ENCODE measurements around the gene OLR1.
"Not testable (repeated sequence)": the region's sequence is repeated elsewhere in the genome, so short reads cannot be mapped to it uniquely, and the experiment has no call there.

Gene OLR1

DNA sequence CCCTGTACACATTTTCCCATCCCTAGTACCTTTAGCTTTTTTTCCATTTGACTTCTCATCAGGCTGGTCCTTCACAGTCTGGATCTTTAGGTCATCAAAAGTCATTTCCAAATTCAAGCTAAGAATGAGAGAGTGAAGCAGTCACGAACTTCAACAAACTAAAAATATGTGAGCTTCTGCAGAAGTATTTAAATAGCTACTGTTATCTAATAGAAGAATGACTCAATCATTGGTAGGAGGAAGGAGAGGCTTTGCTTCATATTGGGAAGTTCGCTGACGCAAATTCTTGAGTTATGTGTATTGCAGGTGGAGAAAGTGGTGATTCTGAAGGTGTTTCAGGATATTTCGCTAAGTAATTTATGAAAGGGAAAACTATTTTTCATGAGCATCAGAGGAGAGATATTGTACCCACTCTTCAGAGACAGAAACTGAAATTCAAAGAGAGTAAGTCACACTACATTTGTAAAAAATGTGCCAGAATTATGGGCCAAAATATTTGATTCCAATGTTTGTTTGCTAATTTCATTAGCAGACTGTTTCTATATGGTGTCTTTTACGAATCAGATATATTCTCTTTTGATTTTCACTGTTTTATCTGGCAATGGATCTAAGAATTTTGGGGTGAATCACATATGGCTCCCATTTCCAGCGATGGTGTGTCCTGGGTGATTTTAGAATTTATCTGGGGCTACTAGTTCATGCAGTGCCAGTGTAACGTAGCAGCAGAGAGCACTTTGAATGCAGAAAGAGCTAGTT lies at the start of gene OLR1:
OLR1 (minus strand) TSS at position 160 of the 756 bp plus-strand sequence; CDS start at position 105, 55 bp downstream.
- no peak for DNase-seq

GRCh38 chr12:10220398-10221077 lies 48.6 kb upstream of the OLR1 start:
- DNase-seq: no peak

DNA sequence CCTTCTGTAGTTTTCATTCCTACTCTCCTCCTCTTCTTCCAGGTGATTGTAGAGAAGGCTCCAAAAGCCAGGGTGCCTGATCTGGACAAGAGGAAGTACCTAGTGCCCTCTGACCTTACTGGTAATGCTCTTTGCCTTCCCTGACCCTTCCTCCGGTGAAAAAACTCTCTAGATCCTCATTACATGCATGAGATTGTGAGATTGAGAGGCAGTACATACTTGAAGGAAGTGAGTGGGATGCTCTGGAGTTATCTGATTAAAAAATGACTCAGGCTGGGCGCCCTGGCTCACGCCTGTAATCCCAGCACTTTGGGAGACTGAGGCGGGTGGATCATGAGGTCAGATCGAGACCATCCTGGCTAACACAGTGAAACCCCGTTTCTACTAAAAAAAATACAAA lies 46.1 kb upstream of the OLR1 start:
- DNase-seq: no peak

DNA sequence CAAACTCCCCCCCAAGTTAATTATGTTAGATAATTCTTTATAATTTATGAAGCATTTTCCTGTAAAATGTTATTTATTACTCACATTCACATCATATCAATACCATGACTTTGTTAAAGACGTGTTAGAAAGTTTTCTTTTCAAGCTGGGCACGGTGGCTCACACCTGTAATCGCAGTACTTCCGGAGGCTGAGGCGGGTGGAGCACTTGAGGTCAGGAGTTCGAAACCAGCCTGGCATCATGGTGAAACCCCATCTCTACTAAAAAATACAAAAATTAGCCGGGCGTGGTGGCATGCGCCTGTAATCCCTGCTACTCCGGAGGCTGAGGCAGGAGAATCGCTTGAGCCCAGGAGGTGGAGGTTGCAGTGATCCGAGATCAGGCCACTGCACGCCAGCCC lies 44.0 kb upstream of the OLR1 start:
- DNase-seq: not testable (repeated sequence)

- no peak for DNase-seq
Observed at GRCh38 chr12:10215436-10215835, 43.5 kb upstream of the OLR1 start.

DNA sequence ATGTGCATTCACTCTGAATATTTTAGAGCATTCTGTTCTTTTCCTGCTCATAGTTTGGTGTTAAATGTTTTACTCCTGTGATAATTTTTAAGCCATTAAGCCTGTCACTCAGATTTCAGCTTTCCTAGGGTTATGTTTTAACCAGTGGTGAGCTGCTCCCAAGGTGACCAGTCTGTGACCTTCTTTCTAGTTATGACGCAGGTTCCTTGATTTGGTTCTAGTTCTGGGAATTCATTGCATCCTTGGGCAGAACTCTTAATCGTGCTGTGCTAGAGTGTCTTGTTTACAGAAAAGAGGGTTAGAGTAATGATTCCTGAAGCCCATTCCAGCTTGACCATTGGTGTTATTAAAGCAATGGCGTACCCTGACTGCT lies 42.9 kb upstream of the OLR1 start:
- no peak for DNase-seq

- no peak for DNase-seq
Observed at GRCh38 chr12:10214136-10214894, 42.4 kb upstream of the OLR1 start.

DNA sequence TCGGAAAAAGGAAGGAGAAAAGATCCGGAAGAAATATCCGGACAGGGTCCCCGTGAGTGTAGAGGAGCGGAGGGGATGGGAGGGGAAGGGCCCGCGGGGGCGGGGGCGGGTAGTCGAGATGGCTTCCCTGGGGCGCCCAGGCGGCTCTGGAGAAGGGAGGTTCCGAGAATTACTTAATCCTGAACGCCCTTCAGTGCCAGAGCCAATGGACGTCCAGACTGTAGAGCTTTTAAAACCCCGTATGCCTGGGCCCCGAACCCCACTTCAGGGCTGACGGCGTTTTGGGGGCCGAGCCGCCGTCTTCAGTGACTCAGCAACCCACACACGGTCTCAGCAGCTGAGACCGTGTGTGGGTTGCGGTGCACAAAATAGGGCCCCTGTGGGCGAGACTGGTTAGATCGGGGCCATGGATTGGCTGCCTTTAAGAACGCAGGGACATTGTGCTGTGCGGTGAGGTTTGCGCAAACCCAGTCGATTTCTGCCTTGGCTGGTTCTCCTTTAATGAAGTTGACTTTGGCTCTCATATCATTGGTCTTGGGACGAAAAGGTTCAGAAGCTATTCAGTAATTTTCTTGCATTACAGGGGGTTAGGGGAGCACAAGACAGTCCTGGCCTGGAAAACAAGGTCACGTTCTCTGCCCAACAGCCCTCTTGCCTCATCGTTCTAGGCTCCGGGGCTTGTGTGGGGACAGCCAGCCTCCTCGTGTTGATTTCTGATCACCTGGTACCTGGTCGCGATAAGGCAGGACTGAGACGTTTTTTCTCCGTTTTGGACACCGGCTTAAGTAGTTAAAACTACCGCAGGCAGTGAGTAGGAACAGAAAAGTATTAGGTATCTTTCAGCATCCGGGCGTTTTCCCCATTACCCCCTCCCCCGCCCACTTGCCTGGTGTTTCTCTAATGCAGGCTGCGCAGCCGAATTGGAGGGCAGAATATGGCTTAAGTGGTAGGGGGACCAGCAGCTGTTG lies 41.5 kb upstream of the OLR1 start:
- peak; percentile 79 for DNase-seq

DNA sequence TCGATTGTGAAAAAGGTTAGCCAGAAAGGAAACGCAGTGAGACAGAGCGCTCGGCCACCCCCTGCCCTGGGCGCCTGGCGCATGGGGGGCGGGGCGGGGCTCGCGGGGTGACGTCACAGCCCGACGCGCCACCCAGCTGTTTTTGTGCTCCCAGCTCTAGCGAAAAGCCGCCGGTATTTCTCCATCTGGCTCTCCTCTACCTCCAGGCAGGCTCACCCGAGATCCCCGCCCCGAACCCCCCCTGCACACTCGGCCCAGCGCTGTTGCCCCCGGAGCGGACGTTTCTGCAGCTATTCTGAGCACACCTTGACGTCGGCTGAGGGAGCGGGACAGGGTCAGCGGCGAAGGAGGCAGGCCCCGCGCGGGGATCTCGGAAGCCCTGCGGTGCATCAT lies 40.8 kb upstream of the OLR1 start, which contains the start of gene GABARAPL1:
GABARAPL1 (plus strand) TSS at position 139 of the 393 bp plus-strand sequence; CDS start at position 392, 253 bp downstream.
- peak; percentile 89 for DNase-seq

DNA sequence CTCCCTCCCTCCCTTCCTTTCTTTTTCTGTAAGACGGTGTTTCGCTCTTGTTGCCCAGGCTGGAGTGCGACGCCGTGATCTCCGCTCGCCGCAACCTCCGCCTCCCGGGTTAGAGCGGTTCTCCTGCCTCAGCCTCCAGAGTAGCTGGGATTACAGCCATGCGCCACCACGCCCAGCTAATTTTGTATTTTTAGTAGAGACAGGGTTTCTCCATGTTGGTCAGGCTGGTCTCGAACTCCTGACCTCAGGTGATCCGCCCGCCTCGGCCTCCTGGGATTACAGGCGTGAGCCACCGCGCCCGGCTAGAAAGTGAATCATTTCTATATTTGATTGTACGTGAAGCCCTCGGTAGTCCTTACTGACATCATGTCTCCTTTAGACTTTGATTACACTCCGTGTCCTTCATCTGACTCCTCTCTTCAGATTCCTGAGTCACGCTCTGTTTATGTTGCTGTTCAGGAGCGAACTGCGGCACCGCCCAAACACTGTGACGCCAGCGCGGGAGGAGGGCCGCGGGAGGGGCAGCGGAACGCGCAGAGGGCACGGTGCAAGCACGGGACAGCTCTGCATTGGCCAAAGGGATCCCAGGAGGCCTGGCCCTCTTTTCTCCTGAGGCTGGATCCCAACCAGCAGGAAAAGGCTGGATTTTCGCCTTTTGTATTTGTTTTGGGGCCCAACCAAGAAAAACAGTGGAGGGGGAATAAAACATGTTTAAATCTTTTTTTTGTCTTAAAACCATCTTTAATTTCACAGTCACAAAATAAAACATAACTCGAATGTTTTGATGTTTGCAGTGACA lies 40.2 kb upstream of the OLR1 start:
- peak; percentile 96 for DNase-seq

DNA sequence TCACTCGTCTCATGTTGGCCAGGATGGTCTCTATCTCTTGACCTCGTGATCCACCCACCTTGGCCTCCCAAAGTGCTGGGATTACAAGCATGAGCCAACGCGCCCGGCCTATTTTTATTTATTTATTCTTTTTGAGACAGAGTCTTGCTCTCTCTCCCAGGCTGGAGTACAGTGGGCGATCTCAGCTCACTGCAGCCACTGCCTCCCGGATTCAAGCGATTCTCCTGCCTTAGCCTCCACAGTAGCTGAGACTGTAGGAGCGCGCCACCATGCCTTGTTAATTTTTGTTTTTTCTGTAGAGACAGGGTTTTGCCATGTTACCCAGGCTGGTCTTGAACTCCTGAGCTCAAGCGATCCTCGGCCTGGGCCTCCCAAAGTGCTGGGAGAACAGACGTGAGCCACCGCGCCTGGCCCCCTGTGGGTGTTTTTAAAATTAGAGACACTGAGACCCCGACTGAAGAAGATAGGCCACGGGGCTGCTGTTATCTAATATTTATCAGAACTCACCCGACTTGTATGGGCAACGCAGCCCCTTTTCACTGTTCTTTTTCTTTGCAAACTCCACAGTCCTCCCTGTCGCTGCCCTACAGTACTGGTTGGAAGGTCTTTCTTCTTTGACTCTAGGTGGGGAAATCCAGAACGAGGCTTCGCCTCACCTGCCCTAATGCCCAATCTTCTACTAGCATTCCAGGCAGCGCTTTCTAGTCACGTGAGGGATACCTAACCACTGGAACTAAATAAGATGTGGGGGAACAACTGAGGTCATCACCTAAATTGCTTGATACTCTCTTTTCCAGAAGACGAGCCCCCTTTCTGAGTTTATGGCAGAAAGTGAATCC lies 39.4 kb upstream of the OLR1 start:
- no peak for DNase-seq

DNA sequence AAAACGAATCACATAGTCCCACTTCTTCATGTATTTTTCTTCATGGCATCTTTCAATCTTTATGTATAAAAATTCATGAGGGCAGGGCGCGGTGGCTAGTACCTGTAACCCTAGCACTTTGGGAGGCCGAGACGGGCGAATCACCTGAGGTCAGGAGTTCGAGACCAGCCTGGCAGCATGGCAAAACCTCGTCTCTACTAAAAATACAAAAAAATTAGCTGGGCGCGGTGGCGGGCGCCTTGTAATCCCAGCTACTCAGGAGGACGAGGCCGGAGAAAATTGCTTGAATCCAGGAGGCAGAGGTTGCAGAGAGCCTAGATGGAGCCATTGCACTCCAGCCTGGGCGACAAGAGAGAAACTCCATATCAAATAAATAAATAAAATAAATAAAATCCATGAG lies 38.3 kb upstream of the OLR1 start:
- no peak for DNase-seq

DNA sequence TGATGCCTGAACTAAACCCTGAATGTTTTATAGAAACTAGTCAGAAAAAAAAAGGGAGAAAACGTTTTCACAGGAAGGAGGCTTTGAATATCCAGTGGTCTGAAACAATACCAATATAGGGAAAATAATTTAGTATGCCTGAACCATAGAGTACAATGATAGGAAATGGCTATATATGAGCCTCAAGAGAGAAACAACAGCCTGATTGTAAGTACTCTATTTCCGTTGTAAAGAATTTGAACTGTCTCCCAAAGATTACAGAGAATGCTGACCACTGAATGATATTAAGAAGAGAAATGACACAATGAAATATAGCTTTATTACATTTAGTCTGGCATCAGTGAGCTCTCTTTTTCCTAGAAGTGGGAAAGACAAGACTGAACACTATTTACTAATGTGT lies 35.2 kb upstream of the OLR1 start:
- no peak for DNase-seq

DNA sequence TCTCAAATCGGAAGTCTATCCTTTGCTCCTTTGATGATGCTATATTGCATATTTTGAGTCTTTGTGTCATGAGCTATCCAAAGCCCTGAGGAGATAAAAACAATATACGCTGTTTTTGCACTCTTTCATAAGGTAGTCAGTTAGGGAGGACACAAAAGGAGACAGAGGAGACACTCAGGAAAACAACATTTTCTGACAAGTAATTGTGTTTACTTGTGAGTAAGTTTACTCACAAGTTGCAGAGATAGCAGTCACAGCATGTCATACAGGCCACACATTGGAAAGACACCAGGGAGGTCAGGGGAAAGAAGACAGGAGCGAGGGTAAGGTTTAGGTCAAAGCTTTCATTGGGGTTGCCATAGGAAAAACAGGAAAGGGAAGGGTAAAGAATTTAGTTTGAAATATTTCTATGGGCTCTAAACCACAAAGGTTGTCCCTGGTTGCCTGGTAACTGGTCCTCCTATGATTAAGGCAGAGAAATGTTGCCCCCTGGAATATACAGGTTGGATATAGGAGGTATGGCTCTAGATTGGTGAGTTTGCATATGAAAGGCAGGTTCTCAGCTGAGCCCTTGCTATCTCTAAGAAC lies 33.4 kb upstream of the OLR1 start:
- DNase-seq: no peak

- DNase-seq: not testable (repeated sequence)
Observed at GRCh38 chr12:10204495-10204894, 32.6 kb upstream of the OLR1 start.

GRCh38 chr12:10197879-10198278 lies 25.9 kb upstream of the OLR1 start:
- no peak for DNase-seq

DNA sequence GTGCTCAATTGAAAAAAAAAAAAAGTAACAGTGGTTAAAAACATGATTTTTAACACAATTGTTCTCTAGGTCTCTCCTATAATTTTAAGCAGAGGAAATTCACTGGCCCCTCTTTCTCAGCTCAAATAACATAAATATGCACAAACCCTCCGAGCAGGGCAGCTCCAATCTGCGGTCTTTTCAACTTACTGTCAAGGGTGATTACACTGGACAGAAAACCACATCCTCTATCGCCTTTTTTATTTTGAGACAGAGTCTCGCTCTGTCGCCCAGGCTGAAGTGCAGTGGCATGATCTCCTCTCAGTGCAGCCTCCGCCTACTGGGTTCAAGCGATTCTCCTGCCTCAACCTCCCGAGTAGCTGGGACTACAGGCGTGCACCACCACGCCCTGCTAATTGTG lies 24.3 kb upstream of the OLR1 start:
- DNase-seq: no peak

GRCh38 chr12:10194160-10194670 lies 22.3 kb upstream of the OLR1 start:
- no peak for DNase-seq

DNA sequence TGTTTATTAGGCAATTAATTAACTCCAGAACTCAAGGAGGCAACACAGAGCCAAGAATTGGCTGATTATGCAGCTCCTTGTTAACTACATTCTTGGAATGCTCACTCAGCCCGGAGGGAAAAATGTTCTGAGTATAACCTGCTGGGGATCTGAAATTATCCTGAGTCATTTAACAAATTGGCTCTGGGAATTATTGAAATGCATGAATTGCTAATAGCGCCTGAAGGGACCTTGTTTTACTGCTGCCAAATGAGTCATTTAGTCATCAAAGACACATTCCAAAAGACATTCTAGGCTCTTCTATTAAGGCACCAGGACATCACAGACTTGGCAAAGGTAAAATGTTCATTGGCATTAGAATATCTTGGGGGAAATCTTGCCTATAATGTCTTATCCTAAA lies 19.9 kb upstream of the OLR1 start:
- no peak for DNase-seq
